ENCODE results near the gene PLIN1. TPM values are rescaled to one million over a fixed set of nuclear protein-coding genes. Genes with fewer than 3 reads are reported as not detected.

PLIN1 gene
- polyA plus RNA-seq, 3 donors = 0.72 to 0.86 (median 0.74) TPM

DNA sequence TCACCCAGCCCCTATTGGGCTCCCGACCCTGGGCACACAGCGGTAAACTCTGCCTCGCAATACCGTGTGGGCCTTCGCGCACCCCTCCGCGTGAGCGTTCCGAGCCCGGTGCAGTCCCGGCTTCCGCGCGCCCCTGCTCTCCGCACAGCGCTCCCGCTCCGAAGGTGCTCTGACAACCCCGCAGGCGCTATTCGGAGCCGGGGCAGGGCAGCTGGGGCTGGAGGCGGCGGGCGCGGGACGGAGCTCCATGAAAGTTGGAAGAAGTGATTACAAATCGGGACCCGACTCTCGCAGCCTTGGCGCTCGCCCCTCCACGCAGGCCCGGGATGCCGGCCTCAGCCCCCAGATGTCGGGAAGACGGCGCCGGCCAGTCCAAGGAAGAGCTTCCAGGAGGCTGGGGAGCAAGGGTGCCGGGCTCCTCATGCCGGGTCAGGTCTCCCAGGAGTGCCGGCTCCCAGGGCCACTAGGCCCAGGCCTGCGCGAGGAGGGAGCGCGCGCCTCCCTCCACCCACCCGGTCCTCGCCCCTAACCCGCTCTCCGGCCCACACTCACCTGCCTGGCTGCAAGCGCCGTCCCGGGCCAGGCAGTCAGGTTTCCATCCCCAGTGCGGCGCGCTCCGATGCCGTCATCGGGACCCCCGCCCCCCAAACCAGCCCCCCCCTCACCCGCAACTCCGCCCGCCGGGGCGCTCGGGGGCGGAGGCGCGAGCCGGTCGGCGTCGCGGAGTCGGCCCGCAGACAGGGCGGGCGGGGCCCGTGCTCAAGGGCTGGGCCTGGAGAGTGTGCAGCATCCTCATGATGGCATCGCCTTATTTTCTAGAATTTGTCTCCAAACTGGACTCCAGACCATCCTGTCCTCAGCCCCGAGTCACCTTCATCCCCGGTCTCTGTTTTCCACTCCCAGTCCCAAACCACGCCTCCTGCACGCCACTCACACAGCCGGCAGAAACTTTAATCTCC is 24.0 kb downstream of the PLIN1 start, which contains the start of gene KIF7:
Gene KIF7, minus strand, starts transcription at position 621 of the 959 bp plus-strand sequence. CDS start 2,537 bp downstream, outside the sequence.
- peak in 1 of 3 donors; percentile 54 for DNase-seq (ENCODE audit: low read depth in 3 of 3, low spot score in 2 of 3)

DNA sequence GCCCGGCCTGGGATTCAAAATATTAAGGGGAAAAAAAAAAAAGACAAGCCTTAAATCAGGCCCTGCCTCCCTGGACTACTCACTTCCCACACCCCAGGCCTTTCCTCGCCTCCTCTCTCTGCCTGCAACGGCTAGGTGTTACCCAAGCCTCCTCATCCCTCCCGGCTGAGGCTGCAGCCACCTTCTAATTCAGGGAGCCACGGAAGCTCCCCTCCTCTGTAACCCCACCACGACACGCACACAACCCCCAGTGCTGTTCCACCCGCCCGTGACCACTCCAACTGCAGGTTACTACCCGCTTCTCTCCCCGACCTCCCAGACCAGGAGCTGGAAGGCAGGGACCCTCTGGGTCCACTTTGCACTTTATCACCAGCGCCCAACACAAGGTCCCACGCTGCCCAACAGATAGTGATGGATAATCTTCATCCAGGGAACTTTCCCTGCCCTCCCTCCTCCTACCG is 24.8 kb downstream of the PLIN1 start:
- no peak for DNase-seq (ENCODE audit: low read depth in 3 of 3, low spot score in 2 of 3)

DNA sequence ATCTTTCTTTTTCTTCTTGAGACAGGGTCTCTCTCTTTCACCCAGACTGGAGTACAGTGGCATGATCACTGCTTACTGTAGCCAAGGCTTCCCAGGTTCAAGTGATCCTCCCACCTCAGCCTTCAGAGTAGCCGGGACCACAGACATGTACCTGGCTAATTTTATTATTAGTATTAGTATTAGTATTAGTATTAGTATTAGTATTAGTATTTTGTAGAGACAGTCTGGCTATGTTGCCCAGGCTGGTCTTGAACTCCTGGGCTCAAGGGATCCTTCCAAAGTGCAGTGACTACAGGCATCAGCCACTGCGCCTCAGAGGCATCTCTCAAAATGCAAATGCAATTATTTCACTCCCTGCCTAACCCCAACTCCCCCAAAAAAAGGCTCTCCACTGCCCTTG is 25.6 kb downstream of the PLIN1 start:
- no peak for DNase-seq (ENCODE audit: low read depth in 3 of 3, low spot score in 2 of 3)

DNA sequence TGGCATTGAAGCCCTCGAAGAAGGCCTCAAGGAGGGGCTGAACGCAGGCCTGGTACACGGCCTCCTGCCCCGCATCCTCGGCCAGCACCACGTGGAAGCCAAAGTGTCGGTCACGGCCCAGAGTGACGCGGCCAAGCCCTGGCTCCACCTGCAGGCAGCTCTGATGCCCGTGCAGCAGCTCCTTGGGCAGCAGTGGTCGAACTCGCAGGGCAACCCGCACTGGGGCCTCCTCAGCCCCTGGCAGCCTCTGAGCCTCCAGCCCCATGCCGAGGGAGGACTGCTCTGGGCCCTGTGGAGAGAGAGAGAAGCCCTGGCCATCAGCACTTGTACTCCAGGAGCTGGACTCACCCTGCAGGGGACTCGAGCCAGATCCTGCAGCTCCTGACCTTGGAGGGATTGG is 26.5 kb downstream of the PLIN1 start:
- DNase-seq (ENCODE audit: low read depth in 3 of 3, low spot score in 2 of 3) = no peak

DNA sequence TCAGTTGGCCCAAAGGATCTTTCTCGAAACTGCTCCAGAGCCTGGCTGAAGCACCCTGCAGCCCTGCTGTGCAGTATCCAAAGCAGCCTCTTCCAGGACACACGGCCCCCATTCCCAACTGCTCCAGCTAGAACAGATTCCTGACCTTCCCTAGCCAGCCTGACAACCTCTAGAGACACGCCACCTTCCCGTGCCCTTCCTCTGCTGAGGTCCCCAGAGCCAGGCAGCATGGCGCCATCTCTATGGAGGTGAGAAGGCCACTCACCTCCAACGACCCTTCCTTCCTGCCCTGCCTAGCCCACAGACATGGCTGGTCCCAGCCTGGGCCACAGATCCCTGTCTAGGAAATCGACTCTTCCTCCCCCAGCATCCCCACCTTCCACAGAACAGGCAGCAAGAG is 27.0 kb downstream of the PLIN1 start:
- DNase-seq (ENCODE audit: low read depth in 3 of 3, low spot score in 2 of 3) = no peak

DNA sequence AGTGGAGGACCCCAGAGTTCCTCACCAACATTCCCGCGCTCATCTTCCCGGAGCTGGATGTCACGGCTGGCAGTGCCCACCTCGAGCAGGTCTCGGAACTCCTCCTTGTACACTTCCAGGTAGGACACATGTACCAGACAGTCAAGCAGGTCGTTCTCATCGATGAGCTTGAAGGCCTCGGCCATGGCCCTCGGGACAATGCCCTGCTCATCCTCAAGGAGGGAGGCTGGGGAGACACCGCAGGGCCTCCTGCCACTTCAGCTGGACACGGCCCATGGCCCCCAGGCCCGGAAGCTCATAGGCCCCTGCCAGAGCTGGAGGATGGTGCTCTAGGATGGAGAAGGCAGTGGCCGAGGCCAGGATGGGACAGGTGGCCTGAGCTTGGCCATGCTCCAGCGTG is 29.5 kb downstream of the PLIN1 start:
- no peak for DNase-seq (ENCODE audit: low read depth in 3 of 3, low spot score in 2 of 3)

DNA sequence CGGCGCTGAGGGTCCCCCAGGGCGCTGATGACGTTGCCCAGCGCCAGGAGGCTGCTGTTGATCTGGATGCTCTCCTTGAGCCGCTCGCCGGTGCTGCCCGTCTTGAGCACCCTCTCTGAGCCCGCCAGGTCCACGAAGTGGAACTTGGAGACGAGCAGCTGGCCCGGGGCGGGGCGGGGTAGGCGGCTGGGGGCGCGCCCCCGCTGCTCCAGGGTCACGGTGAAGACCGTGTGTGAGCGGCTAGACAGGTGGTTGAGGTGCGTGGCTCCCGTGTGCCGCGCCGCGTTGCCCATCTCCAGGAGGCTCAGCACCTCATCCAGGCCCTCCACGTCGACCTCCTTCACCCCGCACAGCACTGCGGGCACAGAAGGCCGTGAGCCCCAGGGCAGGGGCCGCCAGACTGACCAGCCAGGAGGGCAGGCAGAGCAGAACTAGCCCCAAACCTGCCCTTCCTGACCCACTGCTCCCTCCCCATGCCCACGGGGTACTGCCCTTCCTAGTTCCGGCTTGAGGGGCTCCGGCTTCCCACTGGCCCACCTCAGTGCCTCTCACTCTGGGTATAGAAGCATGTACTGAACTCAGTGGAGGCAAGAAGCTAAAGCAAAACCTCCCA is 30.0 kb downstream of the PLIN1 start:
- no peak for DNase-seq (ENCODE audit: low read depth in 3 of 3, low spot score in 2 of 3)

DNA sequence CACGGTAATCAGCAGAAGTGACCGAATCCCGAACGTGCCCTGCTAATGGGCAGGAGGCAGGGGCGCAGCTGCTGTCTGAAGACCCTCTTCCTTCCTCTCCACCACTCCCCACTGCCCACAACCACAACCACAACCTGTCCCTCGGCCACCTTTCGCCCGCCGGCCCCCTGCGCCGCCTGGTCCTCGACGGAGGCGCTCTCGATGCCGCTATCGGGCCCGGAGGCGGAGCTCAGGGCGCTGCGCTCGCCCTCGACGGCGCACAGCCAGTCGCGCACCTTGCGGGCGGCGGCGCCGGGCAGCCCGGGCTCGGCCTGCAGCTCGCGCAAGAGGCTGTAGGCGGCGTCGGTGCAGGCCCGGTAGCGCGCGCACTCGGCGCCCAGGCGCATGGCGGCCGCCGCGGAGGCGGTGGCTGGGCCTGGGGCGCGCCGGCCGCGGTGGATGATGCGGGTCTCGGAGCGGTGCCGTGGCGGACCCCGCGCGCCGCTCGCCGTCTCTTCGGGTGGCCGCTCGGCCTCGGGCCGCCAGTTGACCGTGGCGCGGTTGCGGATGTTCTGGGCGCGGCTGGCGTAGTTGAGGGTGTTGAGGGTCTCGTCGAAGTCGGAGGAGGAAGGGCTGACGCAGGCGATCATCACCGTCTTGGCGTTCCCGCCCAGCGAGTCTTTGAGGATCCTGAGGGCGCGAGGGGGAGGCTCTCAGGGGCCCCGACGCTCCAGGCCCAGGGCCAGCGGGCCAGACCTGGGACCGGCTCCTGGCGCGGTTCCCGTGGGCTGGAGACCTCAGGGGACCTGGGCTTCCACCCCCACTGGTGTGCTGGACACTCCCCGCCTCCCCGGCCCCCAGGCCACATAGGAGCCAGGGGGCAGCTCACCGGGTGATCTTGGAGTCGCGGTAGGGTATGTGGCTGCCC is 30.8 kb downstream of the PLIN1 start:
- no peak for DNase-seq (ENCODE audit: low read depth in 3 of 3, low spot score in 2 of 3)

DNA sequence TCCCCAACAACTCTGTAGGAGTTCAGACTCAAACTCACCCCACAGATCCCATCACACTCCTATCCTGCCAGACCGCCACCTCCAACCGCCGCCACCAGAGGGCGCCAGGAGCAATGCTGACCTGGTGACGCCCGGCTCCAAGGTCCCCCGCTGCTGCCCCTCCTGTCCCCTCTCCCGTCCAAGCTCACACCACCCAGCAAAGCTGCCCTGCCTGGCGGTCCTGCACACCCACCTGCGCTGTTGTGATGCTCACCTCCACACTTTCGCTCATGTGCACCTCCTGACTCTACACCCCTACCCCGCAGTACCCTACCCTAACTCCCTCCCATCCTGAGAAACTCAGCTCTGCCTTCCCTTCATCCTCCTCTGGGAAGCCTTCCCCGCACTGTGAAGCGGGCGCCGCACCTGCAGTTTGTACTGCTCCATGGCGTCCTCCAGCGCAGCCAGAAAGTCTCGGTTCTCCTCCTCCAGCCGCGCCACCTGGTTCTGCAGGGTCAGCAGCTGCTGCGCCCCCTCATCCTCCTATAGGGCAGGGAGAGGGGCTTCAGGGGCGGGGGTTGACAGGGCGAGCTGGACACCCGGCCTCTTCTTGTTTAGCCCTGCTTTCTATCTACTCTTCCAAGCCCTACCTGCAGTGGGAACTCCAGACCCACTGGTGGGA is 31.8 kb downstream of the PLIN1 start:
- DNase-seq (ENCODE audit: low read depth in 3 of 3, low spot score in 2 of 3) = no peak

DNA sequence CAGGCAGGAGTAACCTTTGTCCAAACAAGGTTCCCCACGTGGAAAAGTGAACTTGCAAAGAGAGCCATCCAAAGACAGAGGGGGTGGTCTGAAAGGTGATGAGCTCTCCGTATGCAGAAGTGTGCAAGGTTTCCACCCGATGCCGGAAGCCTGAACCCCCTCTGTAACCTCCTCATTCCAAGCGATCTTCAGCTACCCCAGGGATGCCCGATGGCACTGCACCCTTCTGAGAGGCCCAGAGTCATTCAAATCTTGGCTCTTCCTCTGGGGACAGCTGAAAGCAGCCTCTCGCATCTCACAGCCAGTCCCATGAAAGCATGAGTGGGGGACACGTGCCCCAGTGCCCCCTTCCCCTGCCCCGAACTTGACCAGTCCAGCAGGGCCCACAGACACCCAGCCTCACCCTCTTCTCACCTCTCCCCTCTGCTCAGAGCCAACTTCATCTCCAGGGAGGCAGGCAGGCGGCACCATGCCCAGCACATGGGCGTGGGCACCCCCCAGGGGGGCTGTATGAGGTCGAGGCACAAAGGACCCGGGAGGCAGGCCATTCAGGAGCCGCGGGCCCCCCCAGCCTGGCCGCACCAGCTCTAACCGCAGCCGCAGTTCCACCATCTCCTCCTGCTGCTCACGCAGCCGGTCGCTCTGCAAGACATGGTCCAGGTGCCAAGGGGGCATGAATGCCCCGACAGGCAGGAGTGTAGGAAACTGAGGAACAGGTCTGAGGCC is 32.6 kb downstream of the PLIN1 start:
- no peak for DNase-seq (ENCODE audit: low read depth in 3 of 3, low spot score in 2 of 3)

DNA sequence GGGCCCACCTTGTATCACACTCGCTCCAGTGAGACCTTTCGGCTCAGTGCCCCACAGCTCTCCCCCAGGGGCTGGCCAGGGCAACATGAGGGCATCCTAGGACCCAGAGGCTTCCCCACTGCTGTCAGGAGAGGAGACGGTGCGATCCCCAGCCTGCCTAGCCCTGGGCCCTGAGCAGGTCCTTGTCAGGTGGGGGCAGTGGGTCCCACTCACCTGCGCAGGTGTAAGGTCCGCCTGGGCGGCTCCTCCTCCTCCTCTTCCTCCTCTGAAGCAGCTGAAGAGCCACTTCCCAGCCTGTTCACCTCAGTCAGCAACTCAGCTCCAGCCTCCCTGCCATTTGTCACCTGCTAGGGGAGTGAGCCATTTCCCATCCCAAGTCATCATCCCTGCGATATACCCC is 33.5 kb downstream of the PLIN1 start:
- no peak for DNase-seq (ENCODE audit: low read depth in 3 of 3, low spot score in 2 of 3)

DNA sequence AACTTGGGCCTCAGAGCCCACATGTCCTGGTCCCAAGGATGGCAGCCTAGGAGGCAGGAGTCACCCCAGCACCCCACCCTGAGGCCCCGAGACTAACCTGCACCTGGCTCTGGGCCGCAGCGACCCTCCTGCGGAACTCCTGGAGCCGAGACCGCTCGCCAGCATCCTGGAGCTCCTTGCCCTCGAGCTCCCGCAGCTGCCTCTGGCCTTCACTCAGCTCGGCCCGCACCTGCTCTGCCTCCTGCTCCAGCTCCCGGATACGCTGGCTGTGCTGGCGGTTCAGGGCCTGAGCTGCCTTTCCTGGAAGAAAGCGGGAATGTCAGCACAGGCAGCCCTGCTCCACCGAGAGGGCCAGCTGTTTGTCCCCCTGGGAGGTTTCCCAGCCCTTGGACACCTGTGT is 37.1 kb downstream of the PLIN1 start:
- no peak for DNase-seq (ENCODE audit: low read depth in 3 of 3, low spot score in 2 of 3)

DNA sequence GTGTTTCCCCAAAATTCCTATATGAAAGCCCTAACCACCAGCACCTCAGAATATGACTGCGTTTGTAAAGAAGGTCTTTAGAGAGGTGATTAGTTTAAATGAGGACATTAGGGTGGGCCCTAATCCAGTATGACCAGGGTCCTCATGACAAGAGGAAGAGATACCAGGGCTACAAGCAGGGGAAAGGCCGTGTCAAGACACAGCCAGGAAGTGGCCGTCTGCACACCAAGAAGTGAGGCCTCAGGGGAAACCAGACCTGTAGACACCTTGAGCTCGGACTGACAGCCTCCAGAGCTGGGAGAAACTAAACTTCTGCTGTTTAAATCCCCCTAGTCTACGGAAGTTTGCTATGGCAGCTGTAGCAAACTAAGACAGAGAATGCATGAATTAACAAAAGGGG is 38.1 kb downstream of the PLIN1 start:
- DNase-seq (ENCODE audit: low read depth in 3 of 3, low spot score in 2 of 3) = no peak

DNA sequence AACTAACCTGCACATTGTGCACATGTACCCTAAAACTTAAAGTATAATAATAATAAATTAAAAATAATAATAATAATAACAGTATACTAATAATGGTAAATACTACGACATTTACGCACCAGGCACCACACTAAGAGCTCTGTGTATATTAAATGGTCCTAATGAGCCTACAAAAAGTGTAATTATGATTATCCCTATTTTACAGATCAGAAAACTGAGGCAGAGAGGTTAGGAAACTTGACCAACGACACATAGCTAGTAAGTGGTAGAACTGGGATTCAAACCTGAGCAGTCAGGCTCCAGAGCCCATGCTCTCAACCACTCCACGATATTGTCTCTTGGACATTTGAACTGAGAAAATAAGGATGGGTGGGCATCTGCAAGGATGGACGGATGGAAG is 38.9 kb downstream of the PLIN1 start:
- DNase-seq (ENCODE audit: low read depth in 3 of 3, low spot score in 2 of 3) = no peak

DNA sequence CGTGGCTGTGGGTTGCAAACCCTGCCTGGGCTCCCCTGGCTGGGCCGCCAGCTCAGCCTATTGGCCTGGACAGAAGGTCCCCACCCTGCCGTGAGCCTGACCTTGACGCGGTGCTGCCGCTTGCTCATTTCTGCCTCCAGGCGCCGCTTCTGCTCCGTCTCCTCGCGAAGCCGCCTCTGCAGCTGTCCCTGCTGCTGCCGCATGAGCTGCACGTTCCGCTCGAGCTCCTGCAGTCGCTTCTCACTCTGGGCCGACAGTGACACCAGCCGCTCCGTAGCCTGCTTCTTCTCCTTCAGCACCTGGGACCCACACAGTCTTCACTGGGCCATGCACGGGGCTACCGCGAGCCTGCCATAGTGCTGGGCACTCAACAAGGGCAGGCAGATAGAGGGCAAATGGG is 45.6 kb downstream of the PLIN1 start:
- no peak for DNase-seq (ENCODE audit: low read depth in 3 of 3, low spot score in 2 of 3)

DNA sequence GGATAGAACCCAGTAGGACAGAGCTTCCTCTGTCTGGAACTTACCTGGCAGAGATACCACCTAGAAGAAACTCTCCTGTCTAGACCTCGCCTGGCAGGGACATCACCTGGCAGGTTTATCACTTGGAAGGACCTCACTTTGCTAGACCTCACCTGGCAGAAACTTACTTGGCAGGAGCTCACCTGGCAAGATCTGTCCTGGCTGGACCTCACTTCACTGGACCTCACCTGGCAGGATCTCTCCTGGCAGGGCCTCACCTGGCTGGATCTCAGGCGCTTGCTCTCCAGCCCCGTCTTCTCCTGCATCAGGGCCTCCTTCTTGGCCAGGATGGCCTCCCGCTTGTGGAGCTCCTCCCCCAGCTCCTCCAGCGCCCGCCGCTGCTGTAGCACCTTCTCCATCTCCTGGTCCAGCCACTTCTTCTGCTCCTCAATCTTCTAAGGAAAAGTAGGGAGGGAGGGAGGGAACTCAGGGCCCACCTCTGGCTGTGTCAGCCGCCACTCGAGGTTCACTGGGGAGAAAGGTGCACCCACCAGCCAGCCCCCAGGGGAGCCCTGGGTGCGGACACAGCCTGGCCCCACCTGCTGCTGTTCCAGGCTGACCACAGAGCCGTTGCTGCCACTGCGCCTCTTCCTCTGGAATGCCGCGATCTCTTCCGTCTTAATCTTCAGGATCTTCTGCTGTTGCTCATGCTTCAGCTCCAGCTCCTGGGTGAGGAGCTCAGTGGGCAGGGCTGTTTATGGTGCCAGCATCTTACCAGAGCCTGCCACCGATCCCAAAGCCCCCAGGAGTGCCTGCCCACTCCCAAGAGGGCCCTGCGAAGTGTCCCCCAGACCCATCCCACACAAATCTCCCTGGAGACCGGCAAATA is 46.4 kb downstream of the PLIN1 start:
- no peak for DNase-seq (ENCODE audit: low read depth in 3 of 3, low spot score in 2 of 3)

DNA sequence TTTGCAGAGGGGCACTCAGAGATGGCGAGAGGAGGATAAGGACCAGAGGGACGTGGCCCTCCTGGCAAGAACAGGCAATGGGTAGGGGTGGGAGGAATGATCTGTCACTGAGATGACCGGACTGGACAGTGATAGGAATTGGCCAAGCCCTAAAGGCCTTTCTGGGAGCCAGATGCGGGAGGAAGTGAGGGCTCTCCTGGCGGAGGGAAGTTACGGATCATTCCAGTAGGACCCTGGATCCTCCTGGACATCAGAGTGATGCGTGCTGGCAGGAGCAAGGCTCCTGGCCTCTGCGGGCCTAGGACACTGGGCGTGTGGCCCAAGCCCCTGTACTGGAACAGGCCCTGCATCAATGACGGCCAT is 47.3 kb downstream of the PLIN1 start:
- DNase-seq (ENCODE audit: low read depth in 3 of 3, low spot score in 2 of 3) = no peak

DNA sequence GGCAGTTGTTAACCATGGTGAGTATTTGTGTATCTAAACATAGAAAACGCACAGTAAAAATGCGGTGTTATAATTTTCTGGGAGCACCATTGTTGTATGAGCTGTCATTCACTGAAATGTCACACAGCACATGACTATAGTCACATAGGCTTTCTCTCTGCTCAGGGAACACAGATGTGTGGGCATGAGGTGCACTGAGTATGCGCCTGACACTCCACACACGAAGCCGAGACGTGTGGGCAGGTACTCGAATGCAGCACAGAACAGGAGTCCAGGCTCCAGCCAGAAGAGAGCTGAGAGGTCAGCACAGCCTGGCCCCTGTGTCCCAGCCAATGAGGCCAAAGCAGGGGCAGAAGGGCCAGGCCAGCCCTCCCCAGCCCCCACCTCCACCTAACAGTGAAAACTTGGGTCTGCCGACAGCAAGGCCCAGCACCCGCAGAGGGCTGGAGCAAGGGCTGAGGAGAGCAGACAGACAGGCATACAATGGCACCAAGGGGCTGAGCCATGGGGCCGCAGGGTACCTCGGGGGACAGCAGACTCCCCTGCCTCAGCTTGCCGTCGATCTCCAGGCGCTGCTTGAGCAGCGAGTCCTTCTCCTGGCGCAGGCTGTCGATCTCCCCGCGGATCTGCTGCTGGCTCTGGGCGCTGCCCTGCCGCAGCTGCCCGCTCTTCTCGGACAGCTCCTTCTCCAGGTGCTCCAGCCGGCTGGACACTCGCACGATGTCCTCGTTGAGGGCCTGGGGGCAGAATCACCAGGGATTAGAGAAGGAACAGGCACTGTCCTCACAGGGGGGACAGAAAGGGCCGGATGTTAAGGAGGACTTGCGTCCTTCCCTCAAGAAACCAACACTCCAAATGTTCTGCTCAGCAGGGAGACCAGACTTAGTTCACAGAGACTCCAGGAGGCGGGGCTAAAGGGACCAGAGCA is 47.9 kb downstream of the PLIN1 start:
- DNase-seq (ENCODE audit: low read depth in 3 of 3, low spot score in 2 of 3) = no peak
